HG03520 (cell line): ENCODE results near the gene TCF7L1.

Experiments used
- ATAC-seq: cut with Tn5 transposase; IDR thresholded peaks from one replicate; pipeline ENCODE4 v1.9.1; 2021; ENCODE audit warnings: mild to moderate bottlenecking, moderate library complexity; ENCODE audit not compliant: unreplicated experiment

Gene TCF7L1

DNA sequence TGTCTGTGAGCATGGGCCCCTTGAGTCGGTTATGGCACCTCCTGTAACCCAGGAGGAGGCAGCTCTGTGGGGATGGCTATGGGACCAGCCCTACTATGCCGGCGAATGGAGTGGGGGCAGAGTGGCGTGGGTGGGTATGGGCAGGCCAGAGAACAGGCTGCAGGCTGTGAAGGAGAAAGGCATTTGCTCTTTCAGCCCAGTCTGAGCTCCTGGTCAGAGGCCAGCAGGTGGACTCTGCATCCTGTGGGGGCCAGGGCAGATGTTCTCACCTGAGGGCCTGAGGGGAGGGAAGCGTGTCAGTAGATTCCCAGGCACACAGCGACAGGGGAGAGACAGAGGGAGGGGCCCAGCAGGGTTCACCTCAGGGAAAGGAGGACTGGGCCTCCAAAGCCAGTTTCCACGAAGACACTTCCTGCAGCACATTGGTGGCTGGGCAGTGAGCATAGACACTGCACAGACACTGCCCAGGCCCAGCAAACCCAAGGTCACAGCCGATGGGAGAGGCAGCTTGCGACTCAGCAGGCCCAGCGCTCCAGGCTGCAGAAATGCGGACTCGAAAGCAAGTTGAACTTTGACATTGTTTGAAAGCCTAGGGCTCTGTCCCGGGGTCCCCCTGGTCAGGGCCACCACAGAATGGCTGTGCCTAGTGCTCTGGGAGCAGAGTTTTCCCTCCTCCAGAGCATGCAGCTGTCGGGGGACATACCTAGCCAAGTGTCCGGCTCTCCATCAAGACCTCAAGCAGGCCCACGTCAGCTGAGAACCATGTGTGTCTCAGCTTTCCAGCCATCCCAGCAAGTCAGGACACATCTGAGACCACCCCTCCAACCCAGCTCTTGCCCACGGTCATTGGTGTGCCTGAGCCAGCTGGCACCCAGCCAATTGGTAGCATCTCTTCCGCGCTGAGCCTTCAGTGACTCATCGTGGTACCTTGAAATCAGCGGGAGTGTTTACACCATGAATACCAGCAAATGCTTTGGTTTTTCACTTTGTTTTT lies 140.8 kb downstream of the TCF7L1 start:
- ATAC-seq = no peak

- ATAC-seq = no peak
These were observed 142.9 kb downstream of the TCF7L1 start for GRCh38 chr2:85275984-85276540.

GRCh38 chr2:85276571-85277118 lies 143.5 kb downstream of the TCF7L1 start:
- no peak for ATAC-seq

DNA sequence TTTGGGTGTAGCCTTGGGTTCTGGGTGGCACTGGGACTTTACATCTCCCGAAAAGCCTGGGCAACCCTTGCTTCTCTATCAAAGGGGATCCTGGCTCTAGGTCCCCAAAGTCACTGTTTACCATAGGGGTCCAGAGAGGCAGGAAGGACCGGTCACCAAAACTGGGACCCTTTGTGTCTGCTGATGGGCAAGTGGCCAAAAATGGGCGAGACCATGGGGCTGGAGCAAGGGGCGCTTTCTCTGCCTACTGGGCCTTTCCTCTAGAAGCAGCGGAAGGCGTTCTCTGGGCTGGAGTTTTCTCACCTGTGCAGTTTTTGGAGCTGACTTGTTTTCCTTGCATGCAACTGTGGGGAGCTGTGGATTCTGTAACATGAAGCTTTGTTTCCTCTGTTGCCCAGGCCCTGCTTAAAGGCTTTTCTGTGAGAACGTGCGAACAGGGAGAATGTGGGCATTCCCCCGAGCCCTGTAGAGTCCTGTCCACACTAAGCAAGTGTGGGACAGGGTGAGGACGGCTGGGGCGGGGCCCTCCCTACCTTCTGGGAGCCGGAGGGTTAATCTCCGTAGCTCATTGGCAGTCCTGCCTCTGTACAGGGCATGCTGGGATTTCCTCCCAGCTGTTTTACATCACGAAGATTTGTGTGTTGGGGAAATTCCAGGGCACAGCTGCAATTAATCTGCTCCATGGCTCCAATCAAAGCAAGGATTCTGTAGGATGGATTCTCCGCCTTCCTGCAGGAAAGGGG lies 144.4 kb downstream of the TCF7L1 start:
- ATAC-seq = no peak

GRCh38 chr2:85278361-85278760 lies 145.2 kb downstream of the TCF7L1 start:
- no peak for ATAC-seq

DNA sequence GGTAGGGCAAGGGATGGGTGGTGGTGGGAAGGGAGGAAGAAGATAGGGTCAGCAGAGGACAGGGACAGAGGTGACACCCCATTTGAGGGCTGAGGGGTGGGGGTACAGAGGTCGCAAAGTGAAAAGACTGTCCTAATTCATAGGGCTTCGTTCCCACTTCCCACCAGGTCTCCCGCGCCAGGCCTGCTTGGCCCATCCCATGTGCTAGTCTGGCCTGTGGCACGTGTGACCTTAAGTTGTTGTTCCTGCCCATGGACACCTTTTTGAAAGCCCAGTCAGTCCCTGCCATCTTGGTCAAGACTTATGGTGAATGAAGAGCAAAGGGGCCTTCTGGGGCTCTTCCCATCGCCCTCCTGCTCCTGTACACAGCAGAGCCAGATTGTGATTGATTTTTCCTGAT lies 148.4 kb downstream of the TCF7L1 start:
- no peak for ATAC-seq

DNA sequence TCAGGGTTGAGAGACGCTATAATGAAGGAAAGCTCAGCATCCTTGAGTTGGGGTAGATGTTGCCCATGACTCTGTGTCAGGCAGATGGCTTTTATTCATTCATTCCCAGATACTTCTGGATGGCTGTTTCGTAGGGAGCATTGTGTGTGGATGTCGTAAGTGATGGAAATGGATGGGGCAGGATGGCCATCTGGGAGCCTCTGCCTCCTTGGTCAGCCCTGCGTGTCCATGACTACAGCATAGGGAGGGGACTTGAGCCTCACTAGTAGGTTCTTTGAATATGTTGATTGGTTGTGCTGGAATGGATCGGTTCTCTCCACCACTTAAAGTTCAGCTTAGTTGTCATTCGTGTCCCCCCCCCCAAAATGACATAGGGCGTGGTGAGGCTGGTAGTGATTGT lies 149.7 kb downstream of the TCF7L1 start:
- ATAC-seq = no peak

DNA sequence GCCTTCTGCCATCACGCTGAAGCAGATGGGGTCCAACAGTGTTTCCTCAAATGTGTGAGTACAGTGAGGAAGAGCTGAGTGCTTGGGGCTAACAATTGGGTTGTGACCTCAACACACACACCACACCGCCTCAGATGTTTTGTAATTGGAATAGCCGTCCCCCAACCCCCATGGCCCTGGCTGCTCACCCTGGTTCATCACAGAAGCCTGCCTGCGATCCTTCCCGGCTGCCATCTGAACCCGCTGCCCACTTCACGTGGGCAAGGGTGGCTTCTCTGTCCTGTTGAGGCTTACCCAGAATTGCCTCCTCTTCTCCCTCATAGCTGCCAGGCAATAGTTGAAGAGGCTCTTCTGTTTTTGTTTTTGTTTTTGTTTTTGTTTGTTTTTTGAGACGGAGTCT lies 150.4 kb downstream of the TCF7L1 start:
- no peak for ATAC-seq

DNA sequence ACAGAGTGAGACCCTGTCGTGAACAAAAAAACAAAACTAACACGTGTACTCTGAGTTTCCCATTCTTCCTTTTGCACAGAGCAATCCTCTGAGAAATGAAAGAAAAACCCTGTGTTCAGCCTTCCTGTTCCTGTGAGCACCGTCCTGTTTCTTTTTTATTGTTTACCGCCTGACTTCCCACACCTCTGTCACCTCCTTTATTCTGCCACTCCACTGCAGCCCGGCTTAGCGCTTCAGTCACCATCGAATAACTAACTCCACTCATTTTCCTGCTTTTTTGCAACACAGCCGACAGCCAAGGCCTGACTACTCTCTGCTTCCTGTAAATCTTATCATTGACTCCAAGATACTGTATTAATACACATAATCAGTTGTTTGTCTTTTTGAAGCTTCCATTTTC lies 153.7 kb downstream of the TCF7L1 start:
- no peak for ATAC-seq

DNA sequence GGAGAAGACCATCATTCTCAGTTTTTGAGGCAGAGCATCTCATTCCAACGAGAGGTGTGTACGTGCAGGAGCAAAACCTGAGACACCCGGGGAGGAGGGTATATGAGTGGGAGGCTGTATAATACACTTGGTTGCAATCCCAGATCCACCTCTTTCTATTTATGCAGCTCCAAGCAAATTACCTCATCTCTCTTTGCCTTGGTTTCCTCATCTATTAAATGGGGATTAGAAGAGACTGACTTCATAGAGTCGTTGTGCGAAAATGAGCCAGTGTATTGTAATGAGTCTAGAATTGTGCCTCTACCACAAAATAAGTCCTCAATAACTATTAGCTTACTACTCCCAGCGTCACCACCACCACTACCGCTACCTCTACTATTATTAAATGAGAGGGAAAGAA lies 154.5 kb downstream of the TCF7L1 start:
- no peak for ATAC-seq

GRCh38 chr2:85288244-85288725 lies 155.1 kb downstream of the TCF7L1 start:
- ATAC-seq = no peak

DNA sequence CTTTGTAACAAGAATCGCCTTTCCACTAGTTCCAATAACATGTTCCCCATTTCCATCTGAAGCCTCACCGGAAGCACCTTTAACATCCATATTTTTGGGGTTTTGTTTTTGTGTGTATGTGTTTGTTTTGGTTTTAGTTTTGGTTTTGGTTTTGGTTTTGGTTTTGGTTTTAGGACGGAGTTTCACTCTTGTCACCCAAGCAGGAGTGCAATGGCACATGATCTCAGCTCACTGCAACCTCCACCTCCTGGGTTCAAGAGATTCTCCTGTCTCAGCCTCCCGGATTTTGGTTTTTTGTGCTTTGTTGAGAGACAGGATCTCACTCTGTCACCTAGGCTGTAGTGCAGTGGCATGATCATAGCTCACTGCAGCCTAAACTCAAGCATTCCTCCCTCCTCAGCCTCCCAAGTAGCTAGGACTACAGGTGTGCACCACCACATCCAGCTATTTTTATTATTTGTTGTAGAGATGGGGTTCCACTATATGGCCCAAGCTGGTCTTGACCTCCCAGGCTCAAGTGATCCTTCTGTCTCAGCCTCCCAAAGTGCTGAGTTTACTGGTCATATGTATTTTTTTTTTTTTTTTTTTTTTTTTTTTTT lies 158.3 kb downstream of the TCF7L1 start:
- no peak for ATAC-seq

DNA sequence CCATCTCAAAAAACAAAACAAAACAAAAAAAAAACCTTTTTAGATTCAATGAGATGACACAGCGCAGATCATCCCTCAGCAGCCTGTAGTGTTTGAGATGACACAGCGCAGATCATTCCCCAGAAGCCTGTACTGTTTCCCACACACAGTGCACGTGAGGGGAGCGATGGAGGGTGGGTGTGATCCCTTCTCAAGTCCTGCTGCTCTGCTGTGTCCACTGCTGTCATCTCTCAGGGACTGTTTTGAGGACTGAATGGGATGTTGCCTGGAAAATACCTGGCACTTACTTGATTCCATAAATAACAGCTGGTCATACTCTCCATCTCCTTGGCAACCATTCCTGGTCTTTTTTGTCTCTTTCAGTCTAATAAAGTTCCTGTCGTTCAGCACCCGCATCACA lies 168.9 kb downstream of the TCF7L1 start:
- ATAC-seq = no peak

GRCh38 chr2:85303780-85304531 lies 170.8 kb downstream of the TCF7L1 start:
- ATAC-seq = no peak

GRCh38 chr2:85307527-85307897 lies 174.3 kb downstream of the TCF7L1 start:
- ATAC-seq = no peak

- no peak for ATAC-seq
These were observed 175.0 kb downstream of the TCF7L1 start for GRCh38 chr2:85308201-85308600.

DNA sequence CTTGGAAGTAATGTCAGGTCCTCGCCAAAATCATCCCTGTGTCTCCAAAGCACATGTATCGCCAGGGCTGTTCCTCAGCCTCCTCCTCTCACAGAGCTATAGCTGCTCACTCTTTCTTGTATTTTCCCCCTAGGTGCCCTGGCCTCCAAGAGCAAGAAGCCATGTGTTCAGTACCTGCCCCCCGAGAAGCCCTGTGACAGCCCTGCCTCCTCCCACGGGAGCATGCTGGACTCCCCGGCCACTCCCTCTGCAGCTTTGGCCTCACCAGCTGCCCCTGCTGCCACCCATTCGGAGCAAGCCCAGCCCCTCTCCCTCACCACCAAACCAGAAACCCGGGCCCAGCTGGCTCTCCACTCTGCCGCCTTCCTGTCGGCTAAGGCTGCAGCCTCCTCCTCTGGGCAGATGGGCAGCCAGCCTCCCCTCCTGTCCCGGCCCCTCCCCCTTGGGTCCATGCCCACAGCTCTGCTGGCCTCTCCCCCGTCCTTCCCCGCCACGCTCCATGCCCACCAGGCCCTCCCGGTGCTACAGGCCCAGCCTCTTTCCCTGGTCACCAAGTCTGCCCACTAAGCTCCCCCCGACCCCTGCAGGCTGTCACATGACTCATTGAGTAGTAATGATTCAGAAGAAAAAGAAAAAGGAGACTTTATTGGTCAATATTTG lies 175.8 kb downstream of the TCF7L1 start:
- ATAC-seq = no peak

GRCh38 chr2:85309699-85310321 lies 176.6 kb downstream of the TCF7L1 start:
- ATAC-seq = no peak

DNA sequence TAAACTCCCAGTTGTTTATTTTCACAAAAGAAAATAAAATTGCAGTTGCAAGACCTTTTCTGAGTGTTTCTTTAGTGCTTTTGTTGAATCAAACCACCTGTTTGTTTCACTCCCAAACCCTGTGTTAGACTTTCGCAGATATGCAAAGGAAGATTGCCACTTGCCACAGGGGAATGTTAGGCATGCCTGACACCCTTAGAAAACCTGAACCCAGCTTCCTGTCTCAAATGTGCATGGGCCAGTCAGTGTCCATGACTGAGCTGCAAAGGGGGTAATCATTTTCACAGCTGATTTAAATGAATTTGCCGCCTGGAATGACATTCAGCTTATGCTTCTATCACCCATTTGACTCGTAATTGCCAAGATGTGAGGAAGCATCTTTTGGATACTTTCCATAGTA lies 177.1 kb downstream of the TCF7L1 start:
- ATAC-seq = no peak
